Eye (tissue), 1 donor: ENCODE data around the gene SEC16A.

Source experiments
- DNase-seq: peaks from one replicate; pipeline ENCODE4 v3.0.0-alpha.2; 2015

SEC16A gene

GRCh38 chr9:136499935-136500910 lies 17.4 kb upstream of the SEC16A start:
- no peak for DNase-seq

- DNase-seq, result no peak
These were observed 16.5 kb upstream of the SEC16A start for GRCh38 chr9:136499071-136499934.

DNA sequence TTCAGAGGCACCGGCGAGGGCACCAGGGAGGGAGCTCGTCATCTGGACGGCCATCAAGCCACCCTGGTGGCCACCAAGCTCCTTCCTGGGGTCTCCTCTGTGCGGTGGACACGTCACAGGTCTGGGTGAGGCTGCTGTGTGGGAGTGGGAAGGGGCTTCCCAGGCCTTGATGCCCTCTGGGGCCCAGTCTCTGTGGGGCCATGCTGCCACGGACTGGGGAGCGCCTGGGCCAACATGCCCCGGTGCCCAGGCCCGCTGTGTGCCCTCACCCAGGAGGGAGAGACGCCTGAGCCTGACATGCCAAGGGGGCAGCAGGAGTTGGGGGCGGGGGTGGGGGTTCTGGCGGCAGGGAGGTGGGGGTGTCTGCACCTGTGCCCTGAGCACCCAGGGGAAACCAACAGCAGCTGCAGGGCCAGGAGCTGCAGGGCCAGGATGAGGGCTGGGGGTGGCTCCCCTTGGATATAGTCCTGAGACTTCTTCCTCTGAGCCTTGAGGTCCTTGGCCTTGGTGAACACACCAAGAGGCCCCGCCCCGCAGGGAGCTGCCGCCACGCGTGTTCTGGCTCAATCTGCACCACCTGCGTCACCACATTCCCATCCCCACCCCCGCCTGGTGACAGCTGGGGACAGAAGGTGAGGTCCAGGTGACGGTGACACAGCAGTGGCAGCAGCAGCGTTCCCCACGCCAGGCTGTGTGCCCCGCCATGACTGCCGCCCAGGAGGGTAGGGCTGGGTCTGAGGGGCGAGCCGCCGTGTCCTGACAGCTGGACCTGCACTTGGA lies 15.3 kb upstream of the SEC16A start:
- DNase-seq, result no peak

GRCh38 chr9:136496801-136497620 lies 14.2 kb upstream of the SEC16A start:
- no peak for DNase-seq

DNA sequence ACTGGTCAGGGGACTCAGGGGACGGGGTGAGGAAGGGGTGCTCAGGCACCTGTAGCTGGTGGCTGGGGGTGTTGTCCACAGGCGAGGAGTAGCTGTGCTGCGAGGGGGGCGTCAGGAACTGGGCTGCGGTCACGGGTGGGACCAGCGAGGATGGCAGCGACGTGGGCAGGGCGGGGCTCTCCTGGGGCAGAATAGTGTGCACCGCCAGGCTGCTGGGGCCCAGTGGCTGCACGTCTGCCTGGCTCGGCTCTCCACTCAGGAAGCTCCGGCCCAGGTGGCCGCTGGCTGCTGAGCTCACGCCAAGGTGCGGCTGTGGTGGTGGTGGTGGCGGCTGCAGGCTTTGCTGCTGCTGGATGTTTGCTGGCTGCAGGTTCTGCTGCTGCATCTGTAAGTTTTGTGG lies 13.3 kb upstream of the SEC16A start:
- no peak for DNase-seq

DNA sequence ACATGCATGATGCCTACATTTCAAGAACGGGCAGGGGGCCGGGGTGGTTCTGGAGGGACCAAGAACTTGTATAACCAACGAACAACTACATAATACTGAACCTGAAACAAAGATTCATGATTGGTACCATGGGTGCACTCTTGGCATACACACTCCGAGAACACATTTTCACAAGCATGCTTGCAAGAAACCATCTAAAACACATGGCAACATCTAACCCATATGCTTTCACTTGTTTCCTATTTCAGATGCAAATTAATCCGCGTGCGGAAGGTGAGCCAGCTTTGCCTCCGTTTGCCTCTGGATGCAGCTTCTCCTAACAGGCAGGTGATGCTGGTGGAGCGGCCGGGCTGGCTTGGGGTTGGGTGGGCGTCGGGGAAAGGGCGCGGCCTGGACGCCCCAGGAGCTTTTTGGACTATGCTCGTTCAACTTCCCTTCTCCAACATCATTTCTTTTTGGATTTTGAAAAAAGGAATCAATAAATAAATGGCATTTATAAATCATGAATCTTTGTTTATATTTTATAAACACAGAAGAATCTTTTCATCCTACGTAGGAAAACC lies 12.5 kb upstream of the SEC16A start:
- no peak for DNase-seq

GRCh38 chr9:136494531-136495215 lies 11.8 kb upstream of the SEC16A start:
- no peak for DNase-seq

GRCh38 chr9:136494012-136494411 lies 11.2 kb upstream of the SEC16A start:
- peak; percentile 24 for DNase-seq

DNA sequence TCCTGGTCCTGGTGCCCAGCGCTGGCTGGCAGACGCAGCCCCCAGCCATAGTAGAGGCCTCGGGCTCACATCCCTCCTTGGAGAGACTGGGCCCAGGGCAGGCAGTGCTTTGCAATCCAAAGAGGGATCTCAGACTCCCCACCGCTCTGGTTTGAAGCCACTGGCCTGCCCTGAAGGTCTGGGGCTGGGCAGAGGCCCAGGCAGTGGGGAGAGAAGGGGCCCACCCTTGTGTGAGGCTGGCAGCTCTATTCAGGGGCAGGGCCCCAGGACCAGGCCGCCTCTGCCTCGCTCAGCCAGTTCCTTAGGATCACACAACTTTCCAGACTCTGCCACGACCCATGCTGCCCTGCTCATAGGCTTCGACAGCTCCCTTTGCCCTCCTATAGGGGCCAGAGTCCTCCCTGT lies 10.7 kb upstream of the SEC16A start:
- DNase-seq, result peak; percentile 28

DNA sequence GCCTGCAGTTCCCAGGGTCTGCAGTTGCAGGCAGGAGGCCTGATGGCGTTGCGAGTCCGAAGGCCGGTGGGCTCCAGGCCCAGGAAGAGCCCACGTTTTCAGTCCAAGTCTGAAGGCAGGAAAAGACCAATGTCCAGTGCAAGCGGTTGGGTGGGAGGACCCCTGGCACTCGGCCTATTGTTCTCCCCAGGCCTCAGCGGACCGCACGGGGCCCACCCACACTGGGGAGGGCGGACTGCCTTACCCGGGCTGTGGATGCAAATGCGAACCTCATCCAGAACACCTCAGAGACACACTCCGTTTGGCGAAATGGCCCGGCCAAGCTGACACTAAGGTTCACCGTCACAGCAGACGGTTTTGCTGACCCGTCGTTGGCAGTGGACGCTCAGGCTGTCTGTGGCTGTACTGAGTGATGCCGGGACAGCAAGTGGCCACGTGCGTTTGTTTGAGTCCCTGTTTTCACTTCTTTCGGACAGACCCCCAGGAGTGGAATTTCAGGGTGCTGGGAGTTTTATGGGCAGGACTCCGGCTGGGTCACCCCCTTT lies 10.2 kb upstream of the SEC16A start:
- DNase-seq, result peak; percentile 39

DNA sequence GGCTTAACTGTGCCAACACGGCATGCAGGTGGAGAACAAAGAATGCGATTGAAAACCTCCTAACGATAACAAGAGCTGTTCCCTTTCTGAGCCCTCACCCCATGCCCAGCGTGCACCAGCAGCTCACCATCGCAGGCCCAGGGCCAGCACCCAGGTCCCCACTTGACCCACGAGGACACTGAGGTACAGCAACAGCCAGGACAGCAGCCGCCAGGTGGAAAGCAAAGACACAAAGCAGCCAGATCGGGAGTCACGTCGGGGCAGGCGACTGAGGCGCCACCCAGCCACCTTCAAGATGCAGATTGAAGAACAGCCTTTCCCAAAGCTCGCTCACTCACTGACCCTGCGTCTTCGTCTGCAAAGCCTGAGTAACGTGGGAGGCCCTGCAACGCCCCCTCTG lies 6.9 kb upstream of the SEC16A start:
- DNase-seq, result no peak

DNA sequence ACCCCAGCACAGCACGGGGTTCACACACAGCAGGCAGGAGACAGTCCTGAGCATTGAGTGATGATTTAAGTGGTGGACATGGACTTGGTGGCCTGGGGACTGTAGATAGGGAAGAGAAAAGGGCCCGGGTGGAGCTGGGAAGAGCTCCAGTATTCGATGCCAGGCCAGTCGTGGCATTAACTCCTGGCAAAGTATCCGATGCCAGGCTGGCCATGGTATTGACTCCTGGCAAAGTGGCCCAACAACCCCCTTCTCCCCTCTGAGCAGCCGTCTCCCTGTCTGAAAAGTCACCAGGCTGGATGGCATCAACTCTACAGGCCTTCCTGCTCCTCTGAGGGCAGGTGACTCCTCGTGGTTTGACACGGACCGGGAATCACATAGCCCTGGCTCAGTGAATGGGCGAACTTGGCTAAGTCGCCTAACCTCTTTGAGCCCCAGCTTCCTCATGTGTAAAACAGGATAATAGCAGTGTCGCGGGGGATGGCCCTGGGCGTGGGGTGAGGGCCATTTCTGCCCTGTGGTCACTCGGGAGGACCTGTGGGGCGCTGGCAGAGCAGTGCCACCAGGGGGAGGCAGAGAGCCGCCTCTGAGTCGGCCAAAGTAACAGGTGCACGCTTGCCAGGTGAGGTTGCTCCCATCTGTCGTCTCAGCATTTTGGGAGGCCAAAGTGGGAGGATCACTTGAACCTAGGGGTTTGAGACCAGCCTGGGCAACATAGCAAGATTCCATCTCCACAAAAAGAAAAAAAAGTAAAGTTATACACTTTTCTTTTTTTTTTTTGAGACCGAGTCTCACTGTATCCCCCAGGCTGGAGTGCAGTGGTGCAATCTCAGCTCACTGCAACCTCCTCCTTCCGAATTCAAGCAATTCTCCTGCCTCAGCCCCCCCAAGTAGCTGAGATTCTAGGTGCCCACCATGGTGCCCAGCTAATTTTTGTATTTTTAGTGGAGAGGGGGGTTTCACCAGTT lies 5.7 kb upstream of the SEC16A start:
- peak; percentile 81 for DNase-seq

DNA sequence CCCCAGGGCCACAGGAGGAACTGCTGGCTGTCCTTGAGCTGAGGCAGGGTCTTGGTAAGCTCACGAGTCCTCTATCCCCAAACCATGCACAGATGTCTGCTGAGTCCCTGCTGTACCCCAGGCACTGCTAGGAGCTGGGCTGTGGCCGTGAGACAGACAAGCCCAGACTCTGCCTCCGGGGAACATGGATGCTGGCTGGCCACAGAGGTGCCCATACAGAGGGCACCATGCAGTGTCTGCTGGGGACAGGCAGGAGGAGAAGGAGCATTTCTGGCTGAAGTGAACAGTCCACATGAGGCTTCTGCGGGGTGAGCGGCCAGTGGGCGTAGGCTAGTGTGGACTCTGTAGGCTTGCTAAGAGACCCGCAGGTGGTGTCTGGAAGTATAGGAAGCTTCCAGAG lies 4.8 kb upstream of the SEC16A start:
- no peak for DNase-seq

DNA sequence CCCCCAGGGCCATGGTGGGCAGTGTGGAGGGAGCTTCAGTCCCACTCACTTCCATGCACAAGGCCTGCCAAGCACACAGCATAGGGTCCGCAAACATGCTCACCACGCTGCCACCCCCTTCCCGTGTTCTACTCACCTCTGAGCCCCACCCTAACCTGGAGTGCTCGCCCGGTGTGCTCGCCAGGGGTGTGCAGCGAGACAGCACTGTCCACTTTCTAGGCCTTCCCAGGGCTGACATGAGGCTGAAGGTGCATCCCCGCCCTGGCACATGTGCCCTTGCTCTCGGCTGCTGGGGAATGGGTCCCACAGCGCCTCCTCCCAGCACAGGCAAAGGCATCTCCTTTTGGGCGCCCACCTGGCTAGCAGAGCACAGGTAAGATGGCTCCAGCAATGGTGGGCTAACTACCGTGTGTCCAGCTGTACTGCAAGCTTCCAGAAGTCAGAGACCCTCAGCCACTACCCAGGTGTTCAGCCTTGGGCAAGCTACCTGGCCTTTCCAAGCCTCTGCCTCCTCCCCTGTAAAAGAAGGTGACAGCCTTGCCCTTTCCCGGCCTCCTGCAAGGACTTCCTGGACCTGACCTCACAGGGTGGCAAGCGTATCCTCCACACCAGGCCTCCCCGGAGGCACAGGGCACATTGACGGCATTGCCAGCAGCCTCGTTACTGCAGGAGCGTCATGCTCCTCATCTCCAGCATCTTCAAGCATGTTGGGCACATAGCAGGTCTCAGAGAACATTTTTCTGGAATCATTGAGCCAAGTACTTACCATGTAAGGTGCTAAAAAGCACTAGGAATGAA lies 4.2 kb upstream of the SEC16A start:
- DNase-seq, result no peak

DNA sequence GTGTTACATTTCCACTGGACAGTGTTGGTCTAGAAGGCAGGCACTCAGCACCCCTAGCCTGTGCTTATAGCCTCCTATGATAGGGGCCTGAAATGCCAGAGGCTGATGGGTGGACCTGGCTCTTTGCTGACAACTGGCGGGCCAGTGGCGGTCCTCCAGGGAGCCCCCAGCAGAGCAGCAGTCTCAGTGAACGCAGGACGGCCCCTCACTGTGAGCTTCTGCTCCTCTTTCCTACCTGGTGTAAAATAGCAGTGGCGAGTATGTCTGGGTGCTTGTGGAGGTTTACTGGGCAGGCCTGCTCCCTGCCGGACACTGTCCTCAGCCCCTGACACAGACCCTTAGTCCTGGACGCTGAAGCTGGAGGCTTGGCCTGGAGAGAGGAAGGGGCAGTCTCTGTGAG lies 3.3 kb upstream of the SEC16A start:
- DNase-seq, result no peak

- DNase-seq, result peak; percentile 96
These were observed 2.5 kb upstream of the SEC16A start for GRCh38 chr9:136485049-136486045.
